Measurements from ENCODE around the gene CDH13. TPM values are rescaled to one million over a fixed set of nuclear protein-coding genes. Genes with fewer than 3 reads are reported as not detected.

The CDH13 gene
- total RNA-seq, 1 experiment from 2014 or later, result 2.1 TPM

- no peaks in the 10 kb centered on the region for H3K4me1 ChIP-seq (ENCODE audit: insufficient read depth, low read length, poor library complexity, severe bottlenecking)
- CTCF ChIA-PET, result interaction anchor here (0.5 kb wide), 1 partner anchor 621 kb away, joined by 3 read pairs; no protein-coding TSS in a partner anchor
- POLR2A ChIA-PET (ENCODE audit: low non-redundant PET), result no interaction called here
- TF ChIP-seq CTCF (conservative IDR thresholded peaks at IDR 0.05; ENCODE audit: low read depth, low read length) (no peak), EZH2 (IDR thresholded peaks at IDR 0.05; ENCODE audit: borderline replicate concordance, low read depth, low read length, poor library complexity, severe bottlenecking) (no peak)
- intact Hi-C loops (cut with micrococcal nuclease; ENCODE audit: unreplicated experiment), result no loop called here
- no peak overlapping the region for H3K4me3 ChIP-seq (ENCODE audit: low read depth, low read length, poor library complexity, severe bottlenecking)
- H3K9me3 ChIP-seq (ENCODE audit: low read depth, low read length, poor library complexity, severe bottlenecking), result no peaks in the 10 kb centered on the region
- no peak for DNase-seq (ENCODE audit: low spot score)
- H3K27me3 ChIP-seq (replicated peaks; ENCODE audit: insufficient read depth, low read depth, low read length, poor library complexity), result peaks cover 29% of the 10 kb centered on the region
- BruUV-seq (replicated peaks), result no TSS peak
- H3K36me3 ChIP-seq (ENCODE audit: insufficient read depth, low read length, poor library complexity, severe bottlenecking), result no peaks in the 10 kb centered on the region
- H3K27ac ChIP-seq (ENCODE audit: low read depth, low read length, poor library complexity, severe bottlenecking), result no peak overlapping the region
Measured at GRCh38 chr16:82594114-82594513, 32.7 kb upstream of the CDH13 start.

GRCh38 chr16:82598771-82599170, 28.0 kb upstream of the CDH13 start:
- BruUV-seq (replicated peaks), result no TSS peak
- peak; percentile 11 for DNase-seq (ENCODE audit: low spot score)
- ChIA-PET POLR2A (ENCODE audit: low non-redundant PET) (no interaction called here), CTCF (no interaction called here)
- H3K27ac ChIP-seq (ENCODE audit: low read depth, low read length, poor library complexity, severe bottlenecking), result no peak overlapping the region
- H3K4me1 ChIP-seq (ENCODE audit: insufficient read depth, low read length, poor library complexity, severe bottlenecking), result no peaks in the 10 kb centered on the region
- no peaks in the 10 kb centered on the region for H3K9me3 ChIP-seq (ENCODE audit: low read depth, low read length, poor library complexity, severe bottlenecking)
- no peaks in the 10 kb centered on the region for H3K36me3 ChIP-seq (ENCODE audit: insufficient read depth, low read length, poor library complexity, severe bottlenecking)
- intact Hi-C loops (cut with micrococcal nuclease; ENCODE audit: unreplicated experiment), result no loop called here
- no peak overlapping the region for H3K4me3 ChIP-seq (ENCODE audit: low read depth, low read length, poor library complexity, severe bottlenecking)
- TF ChIP-seq EZH2 (IDR thresholded peaks at IDR 0.05; ENCODE audit: borderline replicate concordance, low read depth, low read length, poor library complexity, severe bottlenecking) (no peak), CTCF (conservative IDR thresholded peaks at IDR 0.05; ENCODE audit: low read depth, low read length) (no peak)
- peaks cover 26% of the 10 kb centered on the region for H3K27me3 ChIP-seq (replicated peaks; ENCODE audit: insufficient read depth, low read depth, low read length, poor library complexity)

- Histone ChIP-seq H3K27ac (ENCODE audit: low read depth, low read length, poor library complexity, severe bottlenecking) (no peak overlapping the region), H3K36me3 (ENCODE audit: insufficient read depth, low read length, poor library complexity, severe bottlenecking) (no peaks in the 10 kb centered on the region), H3K4me3 (ENCODE audit: low read depth, low read length, poor library complexity, severe bottlenecking) (no peak overlapping the region), H3K9me3 (ENCODE audit: low read depth, low read length, poor library complexity, severe bottlenecking) (no peaks in the 10 kb centered on the region), H3K27me3 (replicated peaks; ENCODE audit: insufficient read depth, low read depth, low read length, poor library complexity) (peaks cover 17% of the 10 kb centered on the region), H3K4me1 (ENCODE audit: insufficient read depth, low read length, poor library complexity, severe bottlenecking) (no peaks in the 10 kb centered on the region)
- DNase-seq (ENCODE audit: low spot score), result no peak
- POLR2A ChIA-PET (ENCODE audit: low non-redundant PET), result no interaction called here
- intact Hi-C loops (cut with micrococcal nuclease; ENCODE audit: unreplicated experiment), result no loop called here
- CTCF ChIA-PET, result no interaction called here
- no TSS peak for BruUV-seq (replicated peaks)
- TF ChIP-seq CTCF (conservative IDR thresholded peaks at IDR 0.05; ENCODE audit: low read depth, low read length) (no peak), EZH2 (IDR thresholded peaks at IDR 0.05; ENCODE audit: borderline replicate concordance, low read depth, low read length, poor library complexity, severe bottlenecking) (no peak)
Measured at GRCh38 chr16:82601989-82602640, 24.7 kb upstream of the CDH13 start.

Data from A673 (cell line).